Measurements from ENCODE around the gene APRT. TPM values are rescaled to one million over a fixed set of nuclear protein-coding genes. Genes with fewer than 3 reads are reported as not detected.

Gene APRT
- total and polyA plus RNA-seq, 9 of the 15 experiments (the other 6 are each of a cell fraction or from before 2014, with no cell fraction given) = 41.7 to 409 (median 146) TPM

GRCh38 chr16:88810166-88810911 is 1.4 kb downstream of the APRT start (continued):
- TF ChIP-seq ZNF518B (CRISPR knock-in tag; IDR thresholded peaks at IDR 0.05) (no peak), YY1 (IDR thresholded peaks at IDR 0.05; ENCODE audit: borderline replicate concordance in 1 of 3, control insufficient read depth in 1 of 3, extremely low read depth in 1 of 3, insufficient read depth in 3 of 3, insufficient read length in 1 of 3, insufficient replicate concordance in 2 of 3, low read depth in 1 of 3, low read length in 2 of 3) (no peak), BRD9 (IDR thresholded peaks at IDR 0.05; ENCODE audit: low read depth, partially characterized antibody) (no peak), CREBBP (IDR thresholded peaks at IDR 0.05; ENCODE audit: low read depth, low read length) (no peak), SAFB (IDR thresholded peaks at IDR 0.05; ENCODE audit: borderline replicate concordance, low read depth, low read length) (no peak), PRDM10 (IDR thresholded peaks at IDR 0.05; ENCODE audit: partially characterized antibody) (peak; percentile 72), STAT5A (IDR thresholded peaks at IDR 0.05; ENCODE audit: borderline replicate concordance, low read length) (no peak), HDAC2 (IDR thresholded peaks at IDR 0.05) (peak; percentile 57; the same call in 1 of the 2 replicates), CBX5 (IDR thresholded peaks at IDR 0.05; ENCODE audit: borderline replicate concordance, low read depth) (no peak), ZNF277 (CRISPR knock-in tag; IDR thresholded peaks at IDR 0.05; ENCODE audit: borderline replicate concordance) (no peak), TEAD2 (tag; IDR thresholded peaks at IDR 0.05) (no peak), NBN (IDR thresholded peaks at IDR 0.05; ENCODE audit: low read depth) (no peak), ZNF449 (CRISPR knock-in tag; IDR thresholded peaks at IDR 0.05) (no peak), CREB3 (tag; conservative IDR thresholded peaks at IDR 0.05; ENCODE audit: low read depth) (no peak), ZNF695 (CRISPR knock-in tag; IDR thresholded peaks at IDR 0.05) (no peak)
